B cell (primary cell): Measurements from ENCODE around the gene ZPBP2. TPM values are rescaled to one million over a fixed set of nuclear protein-coding genes. Genes with fewer than 3 reads are reported as not detected.

ENCODE experiments used
- polyA plus RNA-seq: library from polyadenylated mRNA; depleted of rRNA; stranded (reverse); fragments of >200 nt; gene quantifications from 2 replicates; pipeline ENCODE4 v1.2.3, GENCODE V29; 2012
- small RNA-seq: library from RNA; depleted of rRNA; stranded (forward); fragments of <200 nt; gene quantifications from one replicate; pipeline ENCODE3, GENCODE V24; 2012; ENCODE audit warnings: low replicate concordance, low read depth; ENCODE audit not compliant: insufficient read length
- total RNA-seq, 2 donors: library from RNA; stranded (reverse); fragments of 120-200 nt in 1 of 2; gene quantifications; 1 replicate in 1 of 2; 2 replicates in 1 of 2; pipeline versions ENCODE4 v1.2.3 to v1.2.4, GENCODE V29; 2013 to 2022

Gene ZPBP2
- total and polyA plus RNA-seq, 2 donors (not counting 1 experiment from before 2014, with no cell fraction given): 1.6 to 1.7 TPM

Small RNAs within 50 kb of the gene (small RNA-seq; reads per million reads assigned to genes)
- gene AC090844.1: not detected

Other genes with a start within 250 kb of the ZPBP2 start
- gene PPP1R1B, start 241.2 kb upstream of the ZPBP2 start, total RNA-seq: not detected in 2 replicates
- not detected in 2 replicates for gene PPP1R1B, start 241.2 kb upstream of the ZPBP2 start, polyA plus RNA-seq
- 93.1 and 101 TPM in 2 replicates for gene STARD3, start 231.1 kb upstream of the ZPBP2 start, total RNA-seq
- 209 and 231 TPM in 2 replicates for gene STARD3, start 231.1 kb upstream of the ZPBP2 start, polyA plus RNA-seq
- gene TCAP, start 202.9 kb upstream of the ZPBP2 start, total RNA-seq: 4.2 and 5.1 TPM in 2 replicates
- 3.8 and 5.2 TPM in 2 replicates for gene TCAP, start 202.9 kb upstream of the ZPBP2 start, polyA plus RNA-seq
- 0.39 and 0.76 TPM in 2 replicates for gene PNMT, start 199.7 kb upstream of the ZPBP2 start, total RNA-seq
- gene PNMT, start 199.7 kb upstream of the ZPBP2 start, polyA plus RNA-seq: 0.13 and 0.87 TPM in 2 replicates
- gene PGAP3, start 180.1 kb upstream of the ZPBP2 start, total RNA-seq: 34.3 and 36.9 TPM in 2 replicates
- gene PGAP3, start 180.1 kb upstream of the ZPBP2 start, polyA plus RNA-seq: 27.4 and 38.1 TPM in 2 replicates
- gene ERBB2, start 168.1 kb upstream of the ZPBP2 start, total RNA-seq: 8.4 TPM in 2 replicates
- 3.2 and 4.6 TPM in 2 replicates for gene ERBB2, start 168.1 kb upstream of the ZPBP2 start, polyA plus RNA-seq
- 37.9 and 41.1 TPM in 2 replicates for gene MIEN1, start 137.7 kb upstream of the ZPBP2 start, total RNA-seq
- 55.6 and 63.2 TPM in 2 replicates for gene MIEN1, start 137.7 kb upstream of the ZPBP2 start, polyA plus RNA-seq
- 0.78 and 0.84 TPM in 2 replicates for gene GRB7, start 130.3 kb upstream of the ZPBP2 start, total RNA-seq
- gene GRB7, start 130.3 kb upstream of the ZPBP2 start, polyA plus RNA-seq: 0.81 and 1.5 TPM in 2 replicates
- 178 and 187 TPM in 2 replicates for gene IKZF3, start 3.9 kb upstream of the ZPBP2 start, total RNA-seq
- gene IKZF3, start 3.9 kb upstream of the ZPBP2 start, polyA plus RNA-seq: 63.0 and 64.0 TPM in 2 replicates
- 21.5 and 21.8 TPM in 2 replicates for gene GSDMB, start 50.4 kb downstream of the ZPBP2 start, total RNA-seq
- gene GSDMB, start 50.4 kb downstream of the ZPBP2 start, polyA plus RNA-seq: 33.8 and 37.6 TPM in 2 replicates
- gene ORMDL3, start 59.4 kb downstream of the ZPBP2 start, total RNA-seq: 43.4 and 51.8 TPM in 2 replicates
- 78.5 and 90.6 TPM in 2 replicates for gene ORMDL3, start 59.4 kb downstream of the ZPBP2 start, polyA plus RNA-seq
- not detected in 2 replicates for gene LRRC3C, start 59.5 kb downstream of the ZPBP2 start, total RNA-seq
- 0.12 TPM in 1 of 2 replicates, not detected in the other for gene LRRC3C, start 59.5 kb downstream of the ZPBP2 start, polyA plus RNA-seq
- not detected in 2 replicates for gene GSDMA, start 94.8 kb downstream of the ZPBP2 start, total RNA-seq
- gene GSDMA, start 94.8 kb downstream of the ZPBP2 start, polyA plus RNA-seq: 0.09 TPM in 1 of 2 replicates, not detected in the other
- 69.4 and 76.6 TPM in 2 replicates for gene PSMD3, start 112.6 kb downstream of the ZPBP2 start, total RNA-seq
- gene PSMD3, start 112.6 kb downstream of the ZPBP2 start, polyA plus RNA-seq: 63.1 and 72.6 TPM in 2 replicates
- not detected in 2 replicates for gene CSF3, start 147.2 kb downstream of the ZPBP2 start, total RNA-seq
- 0.09 TPM in 1 of 2 replicates, not detected in the other for gene CSF3, start 147.2 kb downstream of the ZPBP2 start, polyA plus RNA-seq
- 103 and 105 TPM in 2 replicates for gene MED24, start 186.2 kb downstream of the ZPBP2 start, total RNA-seq
- 128 and 140 TPM in 2 replicates for gene MED24, start 186.2 kb downstream of the ZPBP2 start, polyA plus RNA-seq
- 16.8 and 17.1 TPM in 2 replicates for gene THRA, start 194.8 kb downstream of the ZPBP2 start, total RNA-seq
- 8.0 and 9.1 TPM in 2 replicates for gene THRA, start 194.8 kb downstream of the ZPBP2 start, polyA plus RNA-seq
- 6.7 and 6.8 TPM in 2 replicates for gene NR1D1, start 232.4 kb downstream of the ZPBP2 start, total RNA-seq
- 6.5 and 7.7 TPM in 2 replicates for gene NR1D1, start 232.4 kb downstream of the ZPBP2 start, polyA plus RNA-seq